ENCODE results near the gene ACSS1. TPM values are rescaled to one million over a fixed set of nuclear protein-coding genes. Genes with fewer than 3 reads are reported as not detected.

ACSS1 gene
- polyA plus RNA-seq, 2 of the 4 experiments (the other 2 are of a cell fraction): 7.2 to 7.6 TPM

DNA sequence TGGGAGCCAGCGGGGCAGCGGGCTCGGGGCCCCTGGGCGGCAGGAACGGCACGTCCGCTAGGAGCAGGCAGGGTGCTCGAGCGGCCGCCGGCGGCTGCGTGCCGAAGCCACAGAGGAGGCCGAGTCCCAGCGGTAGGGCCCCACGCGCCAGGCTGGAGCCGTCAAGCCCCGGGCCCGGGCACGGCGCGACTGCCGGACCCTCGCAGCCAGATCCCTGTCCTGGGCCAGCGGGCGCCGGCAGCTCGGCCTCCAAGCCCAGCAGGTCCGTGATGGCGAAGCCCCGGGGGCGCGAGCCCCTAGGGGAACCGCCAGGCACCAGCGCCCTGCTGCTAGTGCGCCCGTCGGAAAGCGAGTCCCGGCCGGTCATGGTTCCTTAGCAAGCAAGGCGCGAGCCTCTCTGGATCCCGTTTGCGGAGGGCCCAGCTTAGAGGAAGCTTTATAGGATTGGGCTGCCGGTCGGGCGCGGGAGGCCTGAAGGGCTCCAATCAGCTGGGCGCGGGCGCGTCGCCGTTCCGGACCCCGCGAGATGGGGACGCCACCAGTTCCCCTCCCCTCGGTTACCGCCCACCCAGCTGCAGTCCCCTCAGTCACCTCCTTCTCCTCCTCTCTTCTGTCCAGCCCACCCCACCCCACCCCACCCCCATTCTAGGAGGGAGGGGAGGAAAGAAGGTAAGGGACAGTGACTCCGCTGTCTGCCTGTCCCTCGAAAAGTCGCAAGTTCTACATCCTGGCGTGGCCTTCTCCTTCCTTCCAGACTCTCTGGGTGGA, 24.0 kb upstream of the ACSS1 start, which contains the start of gene VSX1:
Gene VSX1 (minus strand): TSS at position 412 of the 768 bp plus-strand sequence. CDS start 45 bp downstream, at position 367.
- H3K9me3 ChIP-seq: 0 out of 3 replicates have a peak, but pooled peaks cover 2% of the 10 kb centered on the region
- no peak for DNase-seq (ENCODE audit: low read depth in 1 of 2, low spot score in 1 of 2)
- 82% methylated on average over 32 of the region's 67 CpGs for WGBS (ENCODE audit: missing lambda C conversion rate)
- peak within 1 kb of the TSS in 1 of 2 experiments; percentile 29; a peak in 1 of 6 replicates for H3K27ac ChIP-seq
- ChIA-PET CTCF (interaction anchor here (1.0 to 2.6 kb wide), 6 partner anchors 8 to 97 kb away, joined by 3 to 12 read pairs (median 3); no protein-coding TSS in a partner anchor), POLR2A (no interaction called here)
- H3K4me2 ChIP-seq: peak within 1 kb of the TSS; percentile 55
- peak within 1 kb of the TSS; percentile 27; the same call in 2 of the 3 replicates for H3K4me3 ChIP-seq
- FAIRE-seq: no peak
- ATAC-seq: no peak; a peak in 1 of 6 replicates
- H3K4me1 ChIP-seq: peaks cover 24% of the 10 kb centered on the region
- TF ChIP-seq KDM5A (IDR thresholded peaks at IDR 0.05) (no peak), HDAC2 (IDR thresholded peaks at IDR 0.05) (no peak), NFE2L2 (conservative IDR thresholded peaks at IDR 0.05; ENCODE audit: low read length) (no peak), CEBPB (IDR thresholded peaks at IDR 0.05) (no peak), ZC3H11A (IDR thresholded peaks at IDR 0.05) (no peak), HOXB13 (CRISPR knock-in tag; IDR thresholded peaks at IDR 0.05; ENCODE audit: low read depth) (no peak), TP53 (CRISPR knock-in tag; IDR thresholded peaks at IDR 0.05) (no peak), MYC (IDR thresholded peaks at IDR 0.05; ENCODE audit: borderline replicate concordance, low read length) (no peak), CHD2 (IDR thresholded peaks at IDR 0.05; ENCODE audit: low read length, partially characterized antibody) (no peak)
- TF ChIP-seq, protein P1, sequence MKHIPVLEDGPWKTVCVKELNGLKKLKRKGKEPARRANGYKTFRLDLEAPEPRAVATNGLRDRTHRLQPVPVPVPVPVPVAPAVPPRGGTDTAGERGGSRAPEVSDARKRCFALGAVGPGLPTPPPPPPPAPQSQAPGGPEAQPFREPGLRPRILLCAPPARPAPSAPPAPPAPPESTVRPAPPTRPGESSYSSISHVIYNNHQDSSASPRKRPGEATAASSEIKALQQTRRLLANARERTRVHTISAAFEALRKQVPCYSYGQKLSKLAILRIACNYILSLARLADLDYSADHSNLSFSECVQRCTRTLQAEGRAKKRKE (CRISPR knock-in tag; IDR thresholded peaks at IDR 0.05; ENCODE audit: low read depth): no peak
- TF ChIP-seq, protein P2, sequence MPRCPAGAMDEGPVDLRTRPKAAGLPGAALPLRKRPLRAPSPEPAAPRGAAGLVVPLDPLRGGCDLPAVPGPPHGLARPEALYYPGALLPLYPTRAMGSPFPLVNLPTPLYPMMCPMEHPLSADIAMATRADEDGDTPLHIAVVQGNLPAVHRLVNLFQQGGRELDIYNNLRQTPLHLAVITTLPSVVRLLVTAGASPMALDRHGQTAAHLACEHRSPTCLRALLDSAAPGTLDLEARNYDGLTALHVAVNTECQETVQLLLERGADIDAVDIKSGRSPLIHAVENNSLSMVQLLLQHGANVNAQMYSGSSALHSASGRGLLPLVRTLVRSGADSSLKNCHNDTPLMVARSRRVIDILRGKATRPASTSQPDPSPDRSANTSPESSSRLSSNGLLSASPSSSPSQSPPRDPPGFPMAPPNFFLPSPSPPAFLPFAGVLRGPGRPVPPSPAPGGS (IDR thresholded peaks at IDR 0.05): no peak
- TF ChIP-seq, protein P3, sequence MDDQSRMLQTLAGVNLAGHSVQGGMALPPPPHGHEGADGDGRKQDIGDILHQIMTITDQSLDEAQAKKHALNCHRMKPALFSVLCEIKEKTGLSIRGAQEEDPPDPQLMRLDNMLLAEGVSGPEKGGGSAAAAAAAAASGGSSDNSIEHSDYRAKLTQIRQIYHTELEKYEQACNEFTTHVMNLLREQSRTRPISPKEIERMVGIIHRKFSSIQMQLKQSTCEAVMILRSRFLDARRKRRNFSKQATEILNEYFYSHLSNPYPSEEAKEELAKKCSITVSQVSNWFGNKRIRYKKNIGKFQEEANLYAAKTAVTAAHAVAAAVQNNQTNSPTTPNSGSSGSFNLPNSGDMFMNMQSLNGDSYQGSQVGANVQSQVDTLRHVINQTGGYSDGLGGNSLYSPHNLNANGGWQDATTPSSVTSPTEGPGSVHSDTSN (IDR thresholded peaks at IDR 0.05): no peak
- TF ChIP-seq, protein P4, sequence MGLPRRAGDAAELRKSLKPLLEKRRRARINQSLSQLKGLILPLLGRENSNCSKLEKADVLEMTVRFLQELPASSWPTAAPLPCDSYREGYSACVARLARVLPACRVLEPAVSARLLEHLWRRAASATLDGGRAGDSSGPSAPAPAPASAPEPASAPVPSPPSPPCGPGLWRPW (IDR thresholded peaks at IDR 0.05): no peak
- TF ChIP-seq, protein P5, sequence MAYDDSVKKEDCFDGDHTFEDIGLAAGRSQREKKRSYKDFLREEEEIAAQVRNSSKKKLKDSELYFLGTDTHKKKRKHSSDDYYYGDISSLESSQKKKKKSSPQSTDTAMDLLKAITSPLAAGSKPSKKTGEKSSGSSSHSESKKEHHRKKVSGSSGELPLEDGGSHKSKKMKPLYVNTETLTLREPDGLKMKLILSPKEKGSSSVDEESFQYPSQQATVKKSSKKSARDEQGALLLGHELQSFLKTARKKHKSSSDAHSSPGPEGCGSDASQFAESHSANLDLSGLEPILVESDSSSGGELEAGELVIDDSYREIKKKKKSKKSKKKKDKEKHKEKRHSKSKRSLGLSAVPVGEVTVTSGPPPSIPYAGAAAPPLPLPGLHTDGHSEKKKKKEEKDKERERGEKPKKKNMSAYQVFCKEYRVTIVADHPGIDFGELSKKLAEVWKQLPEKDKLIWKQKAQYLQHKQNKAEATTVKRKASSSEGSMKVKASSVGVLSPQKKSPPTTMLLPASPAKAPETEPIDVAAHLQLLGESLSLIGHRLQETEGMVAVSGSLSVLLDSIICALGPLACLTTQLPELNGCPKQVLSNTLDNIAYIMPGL (CRISPR knock-in tag; IDR thresholded peaks at IDR 0.05; ENCODE audit: borderline replicate concordance): no peak

DNA sequence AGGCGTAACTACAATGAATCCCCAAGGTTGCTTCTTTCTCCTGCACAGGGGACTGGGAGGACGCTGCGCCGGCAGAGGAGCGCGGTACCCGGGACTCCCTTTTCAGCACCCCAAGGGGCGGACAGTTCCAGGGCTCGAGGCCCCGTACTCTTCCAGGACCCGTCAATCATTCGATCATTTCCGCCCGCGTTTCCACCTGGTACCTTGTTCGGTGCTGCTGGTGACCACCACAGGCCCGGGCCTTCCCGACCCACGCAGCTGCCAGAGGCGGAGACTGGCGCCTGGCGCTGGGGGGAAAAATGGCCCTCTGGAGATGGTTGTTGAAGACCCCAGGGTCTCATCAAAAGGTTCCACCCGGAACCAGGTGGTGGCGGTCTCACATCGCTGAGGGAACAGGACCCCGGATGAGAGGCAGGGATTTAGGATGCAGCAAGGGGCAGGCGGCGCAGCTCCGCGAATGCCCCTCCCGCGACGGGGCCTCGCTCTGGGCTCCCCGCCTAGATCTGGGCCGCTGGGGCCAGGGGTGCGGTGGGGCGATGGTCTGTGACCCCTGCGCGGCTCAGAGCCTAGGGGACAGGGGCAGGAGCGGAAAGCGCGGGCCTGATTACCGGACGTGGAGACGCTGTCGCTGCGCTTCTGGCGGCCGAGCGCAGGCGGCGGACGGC, 23.3 kb upstream of the ACSS1 start:
- peaks cover 31% of the 10 kb centered on the region for H3K4me1 ChIP-seq
- peak overlapping the region; percentile 27; the same call in 2 of the 3 replicates for H3K4me3 ChIP-seq
- POLR2A ChIA-PET: no interaction called here
- 70% methylated on average over 54 of the region's 54 CpGs for WGBS (ENCODE audit: missing lambda C conversion rate)
- no peak for DNase-seq (ENCODE audit: low read depth in 1 of 2, low spot score in 1 of 2)
- H3K27ac ChIP-seq: peak overlapping the region in 1 of 2 experiments; percentile 29; a peak in 1 of 6 replicates
- H3K9me3 ChIP-seq: 0 out of 3 replicates have a peak, but pooled peaks cover 2% of the 10 kb centered on the region
- H3K4me2 ChIP-seq: peak overlapping the region; percentile 55
- ATAC-seq: no peak
- TF ChIP-seq NFE2L2 (conservative IDR thresholded peaks at IDR 0.05; ENCODE audit: low read length) (no peak), ZSCAN20 (CRISPR knock-in tag; IDR thresholded peaks at IDR 0.05) (no peak), SMC3 (IDR thresholded peaks at IDR 0.05) (peak; percentile 35; the same call in 1 of the 3 replicates), POLR2AphosphoS2 (conservative IDR thresholded peaks at IDR 0.05; ENCODE audit: low read length) (no peak), ZNF302 (CRISPR knock-in tag; IDR thresholded peaks at IDR 0.05) (no peak), RAD21 (conservative IDR thresholded peaks at IDR 0.05 in 1 of 2, IDR thresholded peaks at IDR 0.05 in 1 of 2) (peak; percentile 49 to 55), EHMT2 (IDR thresholded peaks at IDR 0.05; ENCODE audit: low read depth) (0 out of 2 replicates have a peak, but pooled peaks have one; percentile 45)
- TF ChIP-seq, protein P6, sequence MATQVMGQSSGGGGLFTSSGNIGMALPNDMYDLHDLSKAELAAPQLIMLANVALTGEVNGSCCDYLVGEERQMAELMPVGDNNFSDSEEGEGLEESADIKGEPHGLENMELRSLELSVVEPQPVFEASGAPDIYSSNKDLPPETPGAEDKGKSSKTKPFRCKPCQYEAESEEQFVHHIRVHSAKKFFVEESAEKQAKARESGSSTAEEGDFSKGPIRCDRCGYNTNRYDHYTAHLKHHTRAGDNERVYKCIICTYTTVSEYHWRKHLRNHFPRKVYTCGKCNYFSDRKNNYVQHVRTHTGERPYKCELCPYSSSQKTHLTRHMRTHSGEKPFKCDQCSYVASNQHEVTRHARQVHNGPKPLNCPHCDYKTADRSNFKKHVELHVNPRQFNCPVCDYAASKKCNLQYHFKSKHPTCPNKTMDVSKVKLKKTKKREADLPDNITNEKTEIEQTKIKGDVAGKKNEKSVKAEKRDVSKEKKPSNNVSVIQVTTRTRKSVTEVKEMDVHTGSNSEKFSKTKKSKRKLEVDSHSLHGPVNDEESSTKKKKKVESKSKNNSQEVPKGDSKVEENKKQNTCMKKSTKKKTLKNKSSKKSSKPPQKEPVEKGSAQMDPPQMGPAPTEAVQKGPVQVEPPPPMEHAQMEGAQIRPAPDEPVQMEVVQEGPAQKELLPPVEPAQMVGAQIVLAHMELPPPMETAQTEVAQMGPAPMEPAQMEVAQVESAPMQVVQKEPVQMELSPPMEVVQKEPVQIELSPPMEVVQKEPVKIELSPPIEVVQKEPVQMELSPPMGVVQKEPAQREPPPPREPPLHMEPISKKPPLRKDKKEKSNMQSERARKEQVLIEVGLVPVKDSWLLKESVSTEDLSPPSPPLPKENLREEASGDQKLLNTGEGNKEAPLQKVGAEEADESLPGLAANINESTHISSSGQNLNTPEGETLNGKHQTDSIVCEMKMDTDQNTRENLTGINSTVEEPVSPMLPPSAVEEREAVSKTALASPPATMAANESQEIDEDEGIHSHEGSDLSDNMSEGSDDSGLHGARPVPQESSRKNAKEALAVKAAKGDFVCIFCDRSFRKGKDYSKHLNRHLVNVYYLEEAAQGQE (IDR thresholded peaks at IDR 0.05): peak; percentile 91
- TF ChIP-seq, protein P7, sequence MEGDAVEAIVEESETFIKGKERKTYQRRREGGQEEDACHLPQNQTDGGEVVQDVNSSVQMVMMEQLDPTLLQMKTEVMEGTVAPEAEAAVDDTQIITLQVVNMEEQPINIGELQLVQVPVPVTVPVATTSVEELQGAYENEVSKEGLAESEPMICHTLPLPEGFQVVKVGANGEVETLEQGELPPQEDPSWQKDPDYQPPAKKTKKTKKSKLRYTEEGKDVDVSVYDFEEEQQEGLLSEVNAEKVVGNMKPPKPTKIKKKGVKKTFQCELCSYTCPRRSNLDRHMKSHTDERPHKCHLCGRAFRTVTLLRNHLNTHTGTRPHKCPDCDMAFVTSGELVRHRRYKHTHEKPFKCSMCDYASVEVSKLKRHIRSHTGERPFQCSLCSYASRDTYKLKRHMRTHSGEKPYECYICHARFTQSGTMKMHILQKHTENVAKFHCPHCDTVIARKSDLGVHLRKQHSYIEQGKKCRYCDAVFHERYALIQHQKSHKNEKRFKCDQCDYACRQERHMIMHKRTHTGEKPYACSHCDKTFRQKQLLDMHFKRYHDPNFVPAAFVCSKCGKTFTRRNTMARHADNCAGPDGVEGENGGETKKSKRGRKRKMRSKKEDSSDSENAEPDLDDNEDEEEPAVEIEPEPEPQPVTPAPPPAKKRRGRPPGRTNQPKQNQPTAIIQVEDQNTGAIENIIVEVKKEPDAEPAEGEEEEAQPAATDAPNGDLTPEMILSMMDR (IDR thresholded peaks at IDR 0.05): peak; percentile 23; the same call in 1 of the 3 replicates
- CTCF ChIA-PET: interaction anchor here (1.1 to 2.6 kb wide), 5 partner anchors 9 to 98 kb away, joined by 3 to 12 read pairs (median 3); no protein-coding TSS in a partner anchor
- FAIRE-seq: no peak

Data from A549 (cell line).